B cell (primary cell): ENCODE measurements around the gene CHIC2.

Experiments
- CTCF ChIP-seq: fragments of 200-600 bp; IDR thresholded peaks from one replicate; pipeline ENCODE4 v1.8.0; 2022; ENCODE audit warnings: antibody characterized with exemption, mild to moderate bottlenecking
- EZH2 ChIP-seq: IDR thresholded peaks from 2 replicates; pipeline ENCODE4 v1.6.1; 2012; ENCODE audit warnings: borderline replicate concordance, low read depth, mild to moderate bottlenecking, moderate library complexity, low read length; ENCODE audit not compliant: insufficient read depth, poor library complexity, severe bottlenecking

GRCh38 chr4:54050214-54050904 is 14.0 kb downstream of the CHIC2 start:
- TF ChIP-seq EZH2, result no peak
- TF ChIP-seq CTCF, result no peak
